WTC11 (cell line): Measurements from ENCODE around the gene ALK. TPM values are rescaled to one million over a fixed set of nuclear protein-coding genes. Genes with fewer than 3 reads are reported as not detected.
"Not testable (repeated sequence)": the region's sequence is repeated elsewhere in the genome, so short reads cannot be mapped to it uniquely, and the experiment has no call there.

Source experiments
- ATAC-seq: fragments of 200-7000 bp; cut with Tn5 transposase; 2 replicates; pipeline ENCODE4 v1.10.0; 2021; ENCODE audit warnings: mild to moderate bottlenecking, moderate library complexity
- CTCF ChIA-PET: fragments of 300-600 bp; sonication (Branson Sonifier 250); formaldehyde crosslinking; loops from one replicate; lab custom pipeline; 2021; ENCODE audit warnings: antibody characterized with exemption; lab: Charles Lee
- POLR2A ChIA-PET: fragments of 350-600 bp; sonication (Branson Sonifier 250); formaldehyde crosslinking; loops from one replicate; lab custom pipeline; 2021; ENCODE audit warnings: antibody characterized with exemption; lab: Charles Lee
- DNase-seq: peaks from one replicate; pipeline ENCODE4 v3.0.0; 2021; ENCODE audit warnings: low spot score
- H3K27ac Mint-ChIP-seq: 2 replicates; pipeline ENCODE4 v1.8.0; 2021; ENCODE audit warnings: mixed read lengths
- H3K27me3 Mint-ChIP-seq: 2 replicates; pipeline ENCODE4 v1.8.0; 2021; ENCODE audit warnings: low read depth, mild to moderate bottlenecking, moderate library complexity, mixed read lengths
- H3K36me3 Mint-ChIP-seq: 2 replicates; pipeline ENCODE4 v1.8.0; 2021; ENCODE audit warnings: mixed read lengths
- H3K4me1 Mint-ChIP-seq: 2 replicates; pipeline ENCODE4 v1.8.0; 2022; ENCODE audit warnings: mixed read lengths
- H3K4me3 Mint-ChIP-seq: 2 replicates; pipeline ENCODE4 v1.8.0; 2021; ENCODE audit warnings: mild to moderate bottlenecking, moderate library complexity, mixed read lengths
- H3K9me3 Mint-ChIP-seq: 2 replicates; pipeline ENCODE4 v1.8.0; 2021; ENCODE audit warnings: mixed read lengths
- CBFB ChIP-seq: sonication (generic); formaldehyde crosslinking; IDR thresholded peaks from 2 replicates; pipeline ENCODE4 v1.8.1; 2022; ENCODE audit warnings: mild to moderate bottlenecking, low read depth, missing genetic modification reagents
- CTCF ChIP-seq: fragments of 200-600 bp; IDR thresholded peaks from 2 replicates; pipeline ENCODE4 v1.8.0; 2022; ENCODE audit warnings: antibody characterized with exemption
- E2F5 ChIP-seq: sonication (generic); formaldehyde crosslinking; IDR thresholded peaks from 2 replicates; pipeline ENCODE4 v1.8.1; 2022; ENCODE audit warnings: mild to moderate bottlenecking, moderate library complexity, missing genetic modification reagents
- ELF4 ChIP-seq: sonication (generic); formaldehyde crosslinking; IDR thresholded peaks from 2 replicates; pipeline ENCODE4 v1.8.1; 2022; ENCODE audit warnings: low read depth, mild to moderate bottlenecking, moderate library complexity, missing genetic modification reagents
- FOXP1 ChIP-seq: sonication (generic); formaldehyde crosslinking; IDR thresholded peaks from 2 replicates; pipeline ENCODE4 v1.8.0; 2022; ENCODE audit warnings: missing genetic modification reagents, mild to moderate bottlenecking, moderate library complexity, borderline replicate concordance
- HMGXB4 ChIP-seq: sonication (generic); formaldehyde crosslinking; IDR thresholded peaks from 2 replicates; pipeline ENCODE4 v1.8.1; 2023; ENCODE audit warnings: mild to moderate bottlenecking, moderate library complexity, missing genetic modification reagents
- MLX ChIP-seq: sonication (generic); formaldehyde crosslinking; IDR thresholded peaks from 2 replicates; pipeline ENCODE4 v1.8.1; 2023; ENCODE audit warnings: mild to moderate bottlenecking, missing genetic modification reagents, moderate library complexity
- NFE2L1 ChIP-seq: sonication (generic); formaldehyde crosslinking; IDR thresholded peaks from 2 replicates; pipeline ENCODE4 v1.8.1; 2023; ENCODE audit warnings: missing genetic modification reagents
- NFYB ChIP-seq: sonication (generic); formaldehyde crosslinking; conservative IDR thresholded peaks from 2 replicates; pipeline ENCODE4 v1.8.0; 2022; ENCODE audit warnings: low read depth, missing genetic modification reagents
- PREB ChIP-seq: sonication (generic); formaldehyde crosslinking; IDR thresholded peaks from 2 replicates; pipeline ENCODE4 v1.8.1; 2022; ENCODE audit warnings: mild to moderate bottlenecking, missing genetic modification reagents, moderate library complexity, borderline replicate concordance
- RELA ChIP-seq: sonication (generic); formaldehyde crosslinking; IDR thresholded peaks from 2 replicates; pipeline ENCODE4 v1.8.1; 2022; ENCODE audit warnings: missing genetic modification reagents, mild to moderate bottlenecking, borderline replicate concordance
- RORB ChIP-seq: fragments of 250-450 bp; sonication (Bioruptor Pico); IDR thresholded peaks from 2 replicates; pipeline ENCODE4 v1.9.0; 2021; ENCODE audit warnings: mild to moderate bottlenecking
- SMAD3 ChIP-seq: sonication (generic); formaldehyde crosslinking; IDR thresholded peaks from 2 replicates; pipeline ENCODE4 v1.8.0; 2022; ENCODE audit warnings: missing genetic modification reagents, mild to moderate bottlenecking, borderline replicate concordance
- SP1 ChIP-seq: sonication (generic); formaldehyde crosslinking; conservative IDR thresholded peaks from 2 replicates; pipeline ENCODE4 v1.8.1; 2022; ENCODE audit warnings: missing genetic modification reagents
- TCF7 ChIP-seq: sonication (generic); formaldehyde crosslinking; IDR thresholded peaks from 2 replicates; pipeline ENCODE4 v1.8.0; 2022; ENCODE audit warnings: mild to moderate bottlenecking, low read depth, missing genetic modification reagents, moderate library complexity
- TEAD4 ChIP-seq: sonication (generic); formaldehyde crosslinking; IDR thresholded peaks from 2 replicates; pipeline ENCODE4 v1.8.0; 2022; ENCODE audit warnings: mild to moderate bottlenecking, missing genetic modification reagents
- TP53 ChIP-seq: sonication (generic); formaldehyde crosslinking; IDR thresholded peaks from 2 replicates; pipeline ENCODE4 v1.8.1; 2023; ENCODE audit warnings: mild to moderate bottlenecking, missing genetic modification reagents
- USF1 ChIP-seq: sonication (generic); formaldehyde crosslinking; IDR thresholded peaks from 2 replicates; pipeline ENCODE4 v1.8.0; 2022; ENCODE audit warnings: mild to moderate bottlenecking, missing genetic modification reagents
- ZBTB43 ChIP-seq: sonication (generic); formaldehyde crosslinking; IDR thresholded peaks from 2 replicates; pipeline ENCODE4 v1.8.1; 2023; ENCODE audit warnings: mild to moderate bottlenecking, missing genetic modification reagents
- ZNF396 ChIP-seq: fragments of 250-450 bp; sonication (Bioruptor Pico); IDR thresholded peaks from 2 replicates; pipeline ENCODE4 v1.8.0; 2021; ENCODE audit warnings: mild to moderate bottlenecking, moderate library complexity, borderline replicate concordance
- ZNF671 ChIP-seq: fragments of 250-450 bp; sonication (Bioruptor Pico); IDR thresholded peaks from 2 replicates; pipeline ENCODE4 v1.8.0; 2021; ENCODE audit warnings: mild to moderate bottlenecking
- total RNA-seq: library from RNA; stranded (reverse); gene quantifications from 3 replicates; pipeline ENCODE4 v1.2.3, GENCODE V29; 2021

The ALK gene
- total RNA-seq, 1 experiment from 2014 or later = not detected

- CTCF ChIA-PET = no interaction called here
- no peak for TF ChIP-seq SP1 (CRISPR knock-in tag)
- TF ChIP-seq E2F5 (CRISPR knock-in tag) = no peak
- TF ChIP-seq ZNF671 (CRISPR knock-in tag) = no peak
- no peak for TF ChIP-seq TP53 (CRISPR knock-in tag)
- TF ChIP-seq, all 79 proteins: peak for 0
- POLR2A ChIA-PET = interaction anchor here (0.6 kb wide), 1 partner anchor 155 kb away, joined by 9 read pairs; no protein-coding TSS in a partner anchor
- Mint-ChIP-seq H3K9me3 (no peaks in the 10 kb centered on the region), H3K4me1 (no peaks in the 10 kb centered on the region), H3K27me3 (no peaks in the 10 kb centered on the region), H3K36me3 (no peaks in the 10 kb centered on the region), H3K27ac (no peak overlapping the region), H3K4me3 (no peak overlapping the region)
- DNase-seq (no peak), ATAC-seq (no peak)
Measured at GRCh38 chr2:29245742-29246382, 675.5 kb downstream of the ALK start.

- POLR2A ChIA-PET = interaction anchor here (0.6 kb wide), 1 partner anchor 156 kb away, joined by 9 read pairs; no protein-coding TSS in a partner anchor
- H3K4me3 Mint-ChIP-seq, ATAC-seq, CTCF ChIA-PET, H3K4me1 Mint-ChIP-seq, DNase-seq, H3K27ac Mint-ChIP-seq, H3K27me3 Mint-ChIP-seq, H3K36me3 Mint-ChIP-seq, H3K9me3 Mint-ChIP-seq: not testable (repeated sequence)
Measured at GRCh38 chr2:29245035-29245741, 676.2 kb downstream of the ALK start.

GRCh38 chr2:29242621-29243375, 678.6 kb downstream of the ALK start:
- ATAC-seq = no peak
- Mint-ChIP-seq H3K4me3 (no peak overlapping the region), H3K27me3 (no peaks in the 10 kb centered on the region; the same call in 1 of the 2 replicates), H3K9me3 (no peaks in the 10 kb centered on the region), H3K36me3 (no peaks in the 10 kb centered on the region), H3K4me1 (no peaks in the 10 kb centered on the region), H3K27ac (no peak overlapping the region)
- TF ChIP-seq TEAD4 = no peak
- no peak for TF ChIP-seq USF1 (CRISPR knock-in tag)
- no peak for TF ChIP-seq PREB (CRISPR knock-in tag)
- no peak for TF ChIP-seq NFE2L1 (CRISPR knock-in tag)
- TF ChIP-seq RELA = no peak
- no peak for TF ChIP-seq ZNF396
- TF ChIP-seq NFYB (CRISPR knock-in tag) = no peak
- TF ChIP-seq ZBTB43 = no peak
- TF ChIP-seq ELF4 (CRISPR knock-in tag) = no peak
- no peak for TF ChIP-seq SP1 (CRISPR knock-in tag)
- no peak for TF ChIP-seq TCF7 (CRISPR knock-in tag)
- TF ChIP-seq RORB (CRISPR knock-in tag) = no peak
- TF ChIP-seq CBFB (CRISPR knock-in tag) = no peak
- TF ChIP-seq CTCF = no peak
- TF ChIP-seq SMAD3 = no peak
- no peak for TF ChIP-seq MLX
- no peak for TF ChIP-seq HMGXB4 (CRISPR knock-in tag)
- no peak for TF ChIP-seq FOXP1 (CRISPR knock-in tag)
- DNase-seq = no peak
- POLR2A ChIA-PET = no interaction called here
- CTCF ChIA-PET = interaction anchor here (1.0 kb wide), 1 partner anchor 66 kb away, joined by 4 read pairs; no protein-coding TSS in a partner anchor
